GM18508 (cell line): Measurements from ENCODE around the gene SYT14.
"Not testable (repeated sequence)": the region's sequence is repeated elsewhere in the genome, so short reads cannot be mapped to it uniquely, and the experiment has no call there.

Source experiments
- ATAC-seq: cut with Tn5 transposase; IDR thresholded peaks from one replicate; pipeline ENCODE4 v1.9.1; 2021; ENCODE audit warnings: moderate number of reproducible peaks; ENCODE audit not compliant: insufficient read depth, unreplicated experiment

SYT14 gene

GRCh38 chr1:210022044-210022443, 84.0 kb downstream of the SYT14 start:
- no peak for ATAC-seq

DNA sequence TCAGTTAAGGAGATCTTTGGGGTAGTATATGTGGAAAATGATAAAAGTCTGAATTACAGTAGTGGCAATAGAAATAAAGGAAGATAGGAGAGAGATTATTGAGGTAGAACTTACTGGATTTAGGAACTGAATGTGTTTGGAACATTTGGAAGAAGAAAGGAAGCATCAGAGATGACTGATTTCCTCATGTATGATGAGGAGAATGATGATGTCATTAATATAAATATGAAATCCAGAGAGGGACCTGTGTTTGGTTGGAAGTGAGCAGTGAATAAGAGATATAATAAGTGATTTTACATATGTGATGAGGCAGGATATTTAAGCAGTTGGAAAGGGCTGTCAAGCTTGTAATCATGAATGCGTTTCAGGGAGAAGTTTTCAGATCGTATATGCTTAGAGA, 86.3 kb downstream of the SYT14 start:
- ATAC-seq = no peak

- no peak for ATAC-seq
These were observed 87.0 kb downstream of the SYT14 start for GRCh38 chr1:210024996-210025395.

GRCh38 chr1:210025870-210026269, 87.9 kb downstream of the SYT14 start:
- ATAC-seq = no peak

- ATAC-seq = no peak
These were observed 90.0 kb downstream of the SYT14 start for GRCh38 chr1:210027994-210028393.

DNA sequence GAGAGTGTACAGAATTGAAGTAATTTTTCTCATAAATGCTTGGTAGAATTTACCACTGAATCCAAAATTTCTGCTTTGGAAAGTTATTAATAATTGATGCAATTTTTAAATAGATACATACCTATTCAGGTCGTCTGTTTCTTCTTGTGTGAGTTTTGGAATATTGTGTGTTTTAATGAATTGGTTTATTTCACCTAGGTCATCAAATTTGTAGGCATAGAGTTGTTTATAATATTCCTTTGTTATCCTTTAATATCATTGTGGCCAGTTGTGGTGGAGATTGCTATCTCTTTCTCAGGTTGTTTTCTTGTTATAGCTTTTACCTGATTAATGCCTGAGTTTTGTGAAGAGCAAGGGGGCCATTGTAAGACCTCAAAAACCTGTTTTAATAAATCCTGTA, 93.5 kb downstream of the SYT14 start:
- ATAC-seq = no peak

DNA sequence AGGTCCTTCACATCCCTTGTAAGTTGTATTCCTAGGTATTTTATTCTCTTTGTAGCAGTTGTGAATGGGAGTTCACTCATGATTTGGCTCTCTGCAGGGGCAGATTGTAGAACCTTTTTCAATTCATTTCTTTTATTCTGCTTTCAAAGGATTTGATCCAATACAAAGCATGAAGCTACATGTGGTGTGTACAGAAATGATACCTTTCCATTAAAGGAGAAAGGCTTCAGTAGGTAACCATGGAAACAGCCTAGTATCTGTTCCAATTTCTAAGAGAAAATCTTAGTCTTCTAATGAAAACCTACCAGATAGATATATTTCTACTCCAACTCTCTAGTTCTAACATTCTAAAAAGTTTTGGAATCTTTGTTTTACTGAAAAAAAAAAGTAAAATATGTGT, 105.0 kb downstream of the SYT14 start:
- ATAC-seq = no peak

DNA sequence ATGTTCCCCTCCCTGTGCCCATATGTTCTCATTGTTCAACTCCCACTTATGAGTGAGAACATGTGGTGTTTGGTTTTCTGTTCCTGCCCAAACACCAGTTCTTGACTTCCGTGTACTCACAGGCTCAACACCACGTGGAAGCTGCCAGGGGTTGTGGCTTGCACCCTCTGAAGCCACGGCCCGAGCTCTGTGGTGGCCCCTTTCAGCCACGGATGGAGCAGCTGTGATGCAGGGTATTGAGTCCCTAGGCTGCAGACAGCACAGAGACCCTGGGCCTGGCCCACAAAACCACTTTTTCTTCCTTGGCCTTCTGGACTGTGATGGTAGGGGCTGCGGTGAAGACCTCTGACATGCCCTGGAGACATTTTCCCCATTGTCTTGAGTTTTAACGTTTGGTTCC, 111.6 kb downstream of the SYT14 start:
- ATAC-seq = no peak

DNA sequence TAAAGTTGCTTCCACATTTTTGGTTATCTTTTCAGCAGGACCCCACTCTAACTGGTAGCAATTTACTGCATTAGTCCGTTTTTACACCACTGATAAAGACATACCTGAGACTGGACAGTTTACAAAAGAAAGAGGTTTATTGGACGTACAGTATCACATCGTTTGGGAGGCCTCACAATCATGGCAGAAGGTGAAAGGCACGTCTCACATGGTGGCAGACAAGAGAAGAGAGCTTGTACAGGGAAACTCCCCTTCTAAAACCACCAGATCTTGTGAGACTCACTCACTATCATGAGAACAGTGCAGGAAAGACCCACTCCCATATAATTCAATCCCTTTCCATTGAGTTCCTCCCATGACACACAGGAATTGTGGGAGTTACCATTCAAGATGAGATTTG, 112.5 kb downstream of the SYT14 start:
- not testable (repeated sequence) for ATAC-seq

- ATAC-seq = no peak
These were observed 115.1 kb downstream of the SYT14 start for GRCh38 chr1:210053126-210053525.

DNA sequence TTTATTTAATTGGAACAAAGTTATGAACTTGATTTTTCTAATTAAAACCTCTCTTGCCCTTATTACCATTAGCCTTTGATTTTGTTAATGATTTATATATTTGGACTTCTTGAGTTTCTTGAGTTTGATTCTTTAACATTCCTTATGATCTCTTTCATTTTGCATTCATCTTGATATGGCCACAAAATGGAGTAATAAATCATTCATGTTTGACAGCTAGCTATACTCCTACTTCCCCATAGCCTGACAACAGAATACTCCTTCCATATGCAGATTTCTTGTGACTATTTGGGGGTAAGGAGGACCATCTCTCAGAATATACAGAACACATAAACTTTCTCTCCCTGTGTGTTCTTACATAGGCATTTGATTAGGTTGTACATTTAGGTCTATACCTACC, 119.6 kb downstream of the SYT14 start:
- ATAC-seq = no peak

GRCh38 chr1:210061992-210062391, 124.0 kb downstream of the SYT14 start:
- no peak for ATAC-seq

DNA sequence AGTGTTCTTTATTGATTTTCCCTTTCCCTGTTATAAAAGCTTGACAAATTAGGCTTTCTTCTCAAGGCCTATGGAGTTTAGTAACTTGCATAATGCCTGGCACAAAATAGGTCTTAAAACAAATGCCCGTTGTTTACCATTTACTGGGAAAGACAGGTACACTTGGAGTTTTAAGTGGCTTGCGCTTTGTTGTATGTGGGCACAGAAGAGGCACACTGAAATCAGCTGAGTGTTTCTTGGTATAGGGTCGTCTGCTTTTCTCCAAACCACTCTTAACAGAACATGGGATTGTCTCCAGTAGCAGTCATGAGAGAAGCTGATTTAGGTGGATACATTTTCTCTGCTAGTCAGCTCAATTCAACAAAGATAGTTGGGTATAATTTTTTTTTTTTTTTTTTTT, 132.5 kb downstream of the SYT14 start:
- no peak for ATAC-seq

DNA sequence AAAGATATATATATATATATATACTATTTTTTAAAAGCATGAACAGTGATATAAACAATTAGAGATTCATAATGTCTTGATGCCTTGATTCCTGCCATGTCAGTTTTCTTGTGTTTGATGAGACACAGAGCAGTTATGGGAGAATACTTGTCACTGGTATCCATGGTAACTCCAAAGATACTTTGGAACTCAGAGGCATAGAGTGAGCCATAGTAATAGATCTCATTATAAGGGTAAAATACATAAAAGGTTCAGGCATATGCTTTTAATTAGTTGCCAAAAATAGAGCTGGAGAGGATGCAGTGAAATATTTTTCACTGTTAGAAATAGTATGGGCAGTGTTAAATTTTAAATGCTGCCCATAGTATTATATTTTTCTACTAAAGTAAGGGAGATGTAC, 134.1 kb downstream of the SYT14 start:
- no peak for ATAC-seq

DNA sequence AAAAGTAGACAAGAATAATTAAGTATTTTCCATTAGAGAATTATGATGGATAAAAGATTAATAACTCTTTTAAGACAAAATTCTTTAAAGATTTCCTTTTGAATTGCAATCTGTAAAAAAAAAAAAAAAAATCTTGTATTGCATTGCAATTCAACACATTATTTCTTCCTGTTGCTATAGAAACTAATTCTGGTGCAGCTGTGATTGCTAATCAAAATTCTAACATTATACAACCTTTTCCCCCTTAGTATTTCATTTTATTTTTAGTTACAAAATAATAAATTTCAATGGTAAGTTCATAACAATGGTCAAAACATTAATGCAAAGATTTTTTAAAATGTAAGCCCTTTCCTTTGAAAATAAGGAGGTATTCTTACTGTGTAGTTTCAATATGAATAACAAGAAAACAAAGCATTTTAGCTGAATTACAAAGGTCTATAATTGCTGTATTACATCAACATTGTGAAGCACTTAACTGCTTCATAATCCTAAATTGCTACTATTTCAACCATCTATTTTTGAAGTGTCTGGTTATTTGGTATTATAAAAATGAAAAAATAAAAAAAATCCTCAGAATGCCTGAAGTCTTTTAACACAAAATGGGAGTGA, 135.0 kb downstream of the SYT14 start:
- ATAC-seq = no peak

DNA sequence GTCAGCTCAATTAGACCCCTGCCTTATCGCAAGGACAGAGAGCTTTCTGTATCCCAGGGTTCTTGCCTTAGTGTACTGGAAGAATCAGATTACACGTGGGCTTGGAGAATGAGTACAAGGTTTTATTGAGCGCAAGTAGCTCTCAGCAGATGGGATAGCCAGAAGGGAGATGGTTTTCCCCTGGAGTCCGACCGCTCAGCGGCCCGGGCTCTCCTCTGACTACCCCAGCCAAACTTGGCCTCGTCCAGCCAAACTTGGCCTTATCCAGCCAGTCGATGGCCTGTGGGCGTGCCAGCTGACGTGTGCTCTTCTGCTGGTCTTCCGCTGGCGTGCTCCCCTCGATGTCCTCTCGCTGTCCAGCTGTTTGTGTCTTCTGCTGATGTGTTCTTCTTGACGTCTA, 136.9 kb downstream of the SYT14 start:
- no peak for ATAC-seq

DNA sequence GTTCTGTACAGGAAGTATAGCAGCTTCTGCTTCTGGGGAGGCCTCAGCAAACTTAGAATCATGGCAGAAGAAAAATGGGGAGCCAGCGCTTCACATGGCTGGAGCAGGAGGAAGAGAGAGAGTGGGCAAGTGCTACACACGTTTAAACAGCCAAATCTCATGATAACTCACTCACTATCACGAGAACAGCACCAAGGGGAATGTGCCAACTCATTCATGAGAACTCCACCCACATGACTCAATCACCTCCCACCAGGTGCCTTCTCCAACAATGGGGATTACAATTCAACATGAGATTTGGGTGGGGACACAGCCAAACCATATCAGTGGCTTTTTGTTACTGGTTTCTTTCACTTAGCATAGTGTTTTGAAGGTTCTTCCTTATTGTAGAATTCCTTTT, 138.6 kb downstream of the SYT14 start:
- no peak for ATAC-seq

DNA sequence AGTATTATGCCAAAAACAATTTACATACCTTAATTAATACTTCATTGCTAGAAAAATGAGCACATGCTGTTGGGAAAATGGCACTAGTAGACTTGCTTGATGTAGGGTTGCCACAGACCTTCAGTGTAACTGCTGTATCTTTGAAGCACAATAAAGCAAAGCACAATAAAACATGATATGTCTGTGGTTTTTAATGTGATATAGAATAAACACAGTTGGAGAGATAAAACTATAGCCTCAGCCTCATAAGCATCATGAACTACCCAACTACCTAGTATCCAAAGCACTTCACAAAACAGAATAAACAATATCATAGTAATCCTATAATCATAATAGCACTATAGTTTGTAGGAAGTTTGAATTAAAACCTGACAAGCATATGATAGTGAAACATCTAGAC, 143.5 kb downstream of the SYT14 start:
- ATAC-seq = no peak

DNA sequence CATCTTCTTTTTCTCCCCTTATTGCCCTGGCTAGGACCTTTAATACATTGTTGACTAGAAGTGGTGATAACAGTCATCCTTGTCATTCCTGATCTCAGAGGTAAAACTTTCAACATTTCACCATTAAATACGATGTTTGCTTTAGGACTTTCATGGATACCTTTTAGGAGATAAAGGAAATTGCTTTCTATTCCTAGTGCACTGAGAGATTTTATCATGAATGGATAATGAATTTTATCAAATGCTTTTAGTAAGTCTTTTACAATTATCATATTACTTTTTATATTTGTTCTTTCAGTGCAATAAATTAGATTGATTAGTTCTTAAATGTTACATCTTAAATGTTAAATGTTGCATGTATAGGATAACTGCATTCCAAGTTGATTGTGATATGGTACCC, 147.3 kb downstream of the SYT14 start:
- ATAC-seq = no peak

GRCh38 chr1:210087058-210087457, 149.0 kb downstream of the SYT14 start:
- no peak for ATAC-seq

DNA sequence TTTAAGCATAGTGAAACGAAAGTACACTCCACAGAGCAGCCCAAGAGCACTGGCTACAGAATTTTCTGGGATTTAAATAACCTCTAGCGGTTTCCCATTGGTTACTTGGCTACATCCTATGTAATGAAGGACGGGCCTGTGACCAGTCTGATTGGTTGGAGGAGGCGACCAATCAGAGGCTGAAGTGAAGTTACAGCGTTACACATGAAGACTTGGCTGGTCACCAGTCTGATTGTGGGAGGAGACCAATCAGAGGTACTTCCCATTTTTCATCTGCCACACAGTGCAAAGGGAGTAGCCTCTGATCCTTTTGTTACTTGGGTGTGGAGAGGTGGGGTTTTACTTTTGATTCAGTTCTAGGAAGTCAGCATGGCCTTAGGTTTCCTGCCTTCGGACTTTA, 151.8 kb downstream of the SYT14 start:
- no peak for ATAC-seq

GRCh38 chr1:210092366-210092765, 154.3 kb downstream of the SYT14 start:
- no peak for ATAC-seq

DNA sequence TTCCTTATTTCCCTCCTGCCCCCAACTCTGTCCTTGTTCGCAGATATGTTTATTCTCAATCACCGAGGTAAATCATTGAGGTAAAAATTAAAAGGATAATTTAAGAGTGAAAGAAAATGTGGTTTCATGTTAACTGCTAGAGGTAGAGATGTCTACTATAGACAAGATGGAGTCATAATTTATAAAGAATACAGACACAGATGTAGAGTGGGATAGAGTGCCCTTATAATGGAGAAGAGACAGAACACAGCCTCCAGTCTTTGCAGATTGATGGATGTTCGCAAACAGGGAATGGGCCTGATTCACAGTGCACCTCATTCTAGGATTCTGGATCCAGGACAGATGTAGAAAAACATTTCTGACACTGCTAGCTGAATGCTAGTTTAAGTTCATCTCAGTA, 155.4 kb downstream of the SYT14 start:
- no peak for ATAC-seq
